HG02840 (cell line): Measurements from ENCODE around the gene FSIP2.

Experiments used
- ATAC-seq: cut with Tn5 transposase; IDR thresholded peaks from one replicate; pipeline ENCODE4 v1.9.1; 2021; ENCODE audit warnings: mild to moderate bottlenecking, moderate library complexity, moderate number of reproducible peaks; ENCODE audit not compliant: unreplicated experiment, low FRiP score

Gene FSIP2

GRCh38 chr2:185738679-185739472 lies at the start of gene FSIP2:
FSIP2 (plus strand) TSS chr2:185738804; CDS start chr2:185738895, 91 bp downstream.
- ATAC-seq: peak; percentile 87

- no peak for ATAC-seq
These were observed 48.6 kb upstream of the FSIP2 start for GRCh38 chr2:185689906-185690539.

- no peak for ATAC-seq
These were observed 42.8 kb upstream of the FSIP2 start for GRCh38 chr2:185695711-185696235.

- ATAC-seq: no peak
These were observed 37.7 kb upstream of the FSIP2 start for GRCh38 chr2:185700883-185701282.

GRCh38 chr2:185734658-185735057 lies 3.9 kb upstream of the FSIP2 start:
- ATAC-seq: no peak

- ATAC-seq: no peak
These were observed 2.4 kb upstream of the FSIP2 start for GRCh38 chr2:185736210-185736609.

- ATAC-seq: no peak
These were observed 7.6 kb downstream of the FSIP2 start for GRCh38 chr2:185745864-185746859.

GRCh38 chr2:185757356-185757755 lies 18.8 kb downstream of the FSIP2 start:
- no peak for ATAC-seq

GRCh38 chr2:185771396-185771795 lies 32.8 kb downstream of the FSIP2 start:
- no peak for ATAC-seq

GRCh38 chr2:185780890-185781289 lies 42.3 kb downstream of the FSIP2 start:
- ATAC-seq: no peak

GRCh38 chr2:185782223-185782769 lies 43.7 kb downstream of the FSIP2 start:
- no peak for ATAC-seq

GRCh38 chr2:185785156-185785555 lies 46.6 kb downstream of the FSIP2 start:
- no peak for ATAC-seq

- peak; percentile 87 for ATAC-seq
These were observed 47.4 kb downstream of the FSIP2 start for GRCh38 chr2:185785851-185786473.

- ATAC-seq: no peak
These were observed 48.9 kb downstream of the FSIP2 start for GRCh38 chr2:185787227-185788145.

- no peak for ATAC-seq
These were observed 51.8 kb downstream of the FSIP2 start for GRCh38 chr2:185790361-185790760.

GRCh38 chr2:185793532-185794345 lies 55.1 kb downstream of the FSIP2 start:
- no peak for ATAC-seq

GRCh38 chr2:185796758-185797157 lies 58.2 kb downstream of the FSIP2 start:
- ATAC-seq: no peak

- no peak for ATAC-seq
These were observed 64.3 kb downstream of the FSIP2 start for GRCh38 chr2:185802926-185803325.
